GM21825 (cell line): ENCODE results near the gene CHST8.
"Not testable (repeated sequence)": the region's sequence is repeated elsewhere in the genome, so short reads cannot be mapped to it uniquely, and the experiment has no call there.

Experiments
- ATAC-seq: cut with Tn5 transposase; IDR thresholded peaks from one replicate; pipeline ENCODE4 v1.9.1; 2021; ENCODE audit warnings: mild to moderate bottlenecking, moderate library complexity; ENCODE audit not compliant: unreplicated experiment

The CHST8 gene

DNA sequence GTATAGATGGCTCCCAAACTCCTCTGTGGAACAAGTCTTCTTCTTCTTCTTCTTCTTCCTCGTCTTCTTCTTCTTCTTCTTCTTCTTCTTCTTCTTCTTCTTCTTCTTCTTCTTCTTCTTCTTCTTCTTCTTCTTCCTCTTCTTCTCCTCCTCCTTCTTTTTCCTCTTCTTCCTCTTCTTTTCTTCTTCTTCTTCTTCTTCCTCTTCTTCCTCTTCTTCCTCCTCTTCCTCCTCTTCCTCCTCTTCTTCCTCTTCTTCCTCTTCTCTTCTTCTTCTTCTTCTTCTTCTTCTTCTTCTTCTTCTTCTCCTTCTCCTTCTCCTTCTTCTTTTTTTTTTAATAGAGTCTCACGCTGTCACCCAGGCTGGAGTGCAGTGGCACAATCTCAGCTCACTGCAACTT is 3.4 kb upstream of the CHST8 start:
- not testable (repeated sequence) for ATAC-seq

DNA sequence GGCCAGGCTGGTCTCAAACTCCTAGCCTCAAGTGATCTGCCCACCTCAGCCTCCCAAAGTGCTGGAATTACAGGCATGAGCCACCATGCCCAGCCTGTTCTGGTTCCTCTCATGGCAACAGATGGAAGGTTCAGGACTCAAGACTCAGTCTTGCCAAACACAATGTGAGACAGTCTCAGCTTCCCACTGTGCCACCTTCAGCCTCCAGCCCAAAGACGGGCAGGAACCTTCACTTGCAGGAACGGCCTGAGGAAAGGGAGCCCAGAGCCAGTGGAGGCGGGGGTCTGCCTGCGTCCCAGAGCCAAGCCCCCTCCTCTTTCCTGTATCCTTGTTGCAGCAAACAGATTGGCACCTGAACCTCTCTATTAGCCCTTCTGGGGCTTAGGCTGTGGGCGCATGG is 2.9 kb upstream of the CHST8 start:
- ATAC-seq, result no peak

DNA sequence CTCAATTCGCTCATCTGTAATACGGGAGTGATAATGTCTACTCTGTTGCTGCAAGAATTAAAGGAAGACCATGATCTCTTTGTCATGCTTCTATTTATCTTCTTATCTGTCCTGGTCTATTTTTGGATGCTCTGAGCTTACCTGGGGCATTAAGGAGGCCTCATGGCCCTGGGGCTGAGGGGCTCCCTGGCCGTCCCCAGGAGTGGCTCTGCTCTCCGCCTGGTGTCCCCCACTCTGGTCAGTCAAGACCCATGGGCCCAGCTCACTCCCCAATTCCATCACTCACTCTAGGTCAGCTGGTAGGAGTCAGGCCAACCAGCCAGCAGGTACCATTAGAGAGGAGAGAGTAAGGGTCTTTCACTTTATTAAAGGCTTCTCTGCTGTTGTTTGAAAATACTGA is 1.1 kb upstream of the CHST8 start:
- no peak for ATAC-seq

DNA sequence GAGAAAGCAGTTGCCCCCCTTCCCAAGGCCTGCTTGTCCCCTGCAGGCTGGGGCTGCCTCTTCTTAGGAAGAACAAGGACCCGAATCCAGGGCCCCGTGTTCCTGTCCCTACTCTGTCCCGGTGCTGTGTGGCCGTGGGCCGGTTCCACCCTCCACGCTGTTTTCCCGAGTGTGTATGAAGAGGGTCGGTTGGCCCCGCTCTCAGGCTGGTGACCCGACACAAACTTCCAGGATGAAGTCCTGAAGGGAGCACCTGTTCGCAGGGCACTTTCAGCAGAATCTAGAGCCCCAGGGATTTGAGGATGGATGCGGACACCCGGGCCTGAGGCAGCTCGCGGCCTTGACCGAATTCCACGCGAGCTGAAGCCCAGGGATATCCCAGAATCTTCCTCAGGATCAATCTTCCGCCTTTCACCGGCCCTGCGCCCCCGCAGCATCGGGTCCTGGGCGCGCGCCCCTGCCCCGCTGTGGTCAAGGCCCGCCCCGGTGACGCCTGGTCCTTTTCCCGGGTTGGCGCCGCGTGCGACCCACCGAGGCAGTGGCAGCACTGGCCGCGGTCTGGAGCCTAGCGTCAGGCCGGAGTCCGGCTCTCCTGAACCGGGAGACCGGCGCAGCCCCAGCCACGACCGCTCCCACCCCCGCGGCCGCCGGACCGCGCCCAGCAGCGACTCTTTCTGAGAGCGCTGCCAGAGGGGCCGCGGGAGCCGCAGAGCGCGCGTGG is 528 bp upstream of the CHST8 start:
- no peak for ATAC-seq

DNA sequence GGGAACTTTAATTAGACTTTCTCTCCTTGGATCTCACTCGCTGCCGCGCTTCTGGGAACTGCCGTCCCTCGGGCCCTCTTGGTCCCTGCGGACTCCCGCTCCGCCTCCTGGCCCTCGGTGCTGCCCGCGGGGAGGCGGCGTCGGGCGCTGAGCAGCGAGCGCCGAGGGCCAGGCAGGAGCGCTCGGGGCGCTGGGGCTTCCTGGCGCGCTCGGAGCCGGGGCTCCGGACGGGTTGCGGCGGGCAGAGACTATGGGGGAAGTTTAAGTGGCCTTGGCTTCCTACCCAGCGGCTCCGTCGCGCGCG is 704 bp downstream of the CHST8 start:
- ATAC-seq, result no peak

DNA sequence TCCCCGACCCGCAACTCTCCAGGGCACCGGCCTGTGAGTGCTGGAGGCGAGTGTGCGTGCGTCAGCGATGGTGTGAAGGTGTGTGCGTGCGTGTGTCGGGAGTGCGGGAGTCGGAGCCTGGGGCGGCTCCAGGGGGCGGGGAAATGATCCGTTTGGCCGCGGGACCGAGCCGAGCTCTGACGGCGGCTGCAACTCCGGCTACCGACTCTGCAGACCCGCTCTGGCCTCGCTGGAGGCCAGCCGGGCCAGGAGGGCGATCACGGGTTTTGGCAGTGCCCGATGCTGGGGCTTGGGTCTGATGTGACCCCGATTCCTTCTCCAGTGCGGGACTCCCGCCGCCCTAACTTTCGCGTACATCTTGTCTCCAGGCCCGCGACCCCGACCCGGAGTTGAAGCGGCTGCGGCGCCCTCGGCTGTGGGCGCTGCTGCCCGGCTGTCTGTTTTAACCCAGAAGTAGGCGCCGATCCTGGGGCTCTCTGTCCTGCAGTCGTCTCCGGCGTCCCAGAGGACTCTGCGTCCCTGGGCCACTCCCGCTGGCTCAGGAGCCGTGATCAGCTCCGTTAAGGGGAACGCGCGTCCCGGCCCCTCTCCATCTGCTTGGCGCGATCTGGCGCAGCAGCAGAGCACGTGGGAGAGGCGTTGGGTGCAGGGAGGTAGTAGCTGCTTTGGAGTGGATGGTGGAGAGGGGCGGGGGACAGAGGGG is 1.2 kb downstream of the CHST8 start:
- ATAC-seq, result no peak

DNA sequence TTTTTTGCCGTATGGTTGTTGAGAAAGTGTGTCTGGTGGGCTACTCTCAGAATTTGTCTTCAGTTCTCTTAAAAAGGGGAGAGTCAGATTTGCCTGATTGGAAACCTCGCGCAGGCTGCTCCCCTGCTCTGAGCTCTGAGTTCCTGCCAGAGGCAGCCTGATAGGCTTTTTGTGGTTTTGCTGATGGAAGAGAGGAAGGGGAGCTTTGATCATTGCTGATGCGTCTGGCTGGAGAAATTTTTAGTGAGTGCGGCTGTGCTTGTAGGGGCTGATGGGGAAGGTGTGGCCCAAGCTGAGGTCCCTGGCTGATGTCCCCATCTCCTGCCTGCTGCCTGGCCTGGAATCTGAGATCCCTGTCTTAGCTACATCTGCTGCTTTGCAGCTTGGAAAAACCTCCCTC is 2.8 kb downstream of the CHST8 start:
- no peak for ATAC-seq

DNA sequence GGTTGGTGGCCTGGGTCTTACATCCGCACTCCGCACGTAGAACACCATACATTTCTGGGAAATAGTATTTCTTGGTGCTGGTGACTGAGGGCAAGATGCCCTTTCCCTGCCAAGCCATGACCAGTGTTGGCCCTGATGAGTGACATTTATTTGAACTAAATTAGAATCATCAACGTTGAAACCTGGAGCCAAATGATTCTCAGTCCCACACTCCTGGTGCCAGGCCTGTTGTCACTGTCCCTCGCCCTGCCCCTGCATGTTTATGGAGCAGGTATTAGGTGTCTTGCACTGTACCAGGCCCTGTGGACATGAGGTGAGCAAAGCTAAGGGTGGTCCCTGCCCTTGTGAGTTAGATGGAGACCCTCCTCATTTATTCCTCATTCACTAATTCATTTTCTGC is 5.8 kb downstream of the CHST8 start:
- ATAC-seq, result no peak

DNA sequence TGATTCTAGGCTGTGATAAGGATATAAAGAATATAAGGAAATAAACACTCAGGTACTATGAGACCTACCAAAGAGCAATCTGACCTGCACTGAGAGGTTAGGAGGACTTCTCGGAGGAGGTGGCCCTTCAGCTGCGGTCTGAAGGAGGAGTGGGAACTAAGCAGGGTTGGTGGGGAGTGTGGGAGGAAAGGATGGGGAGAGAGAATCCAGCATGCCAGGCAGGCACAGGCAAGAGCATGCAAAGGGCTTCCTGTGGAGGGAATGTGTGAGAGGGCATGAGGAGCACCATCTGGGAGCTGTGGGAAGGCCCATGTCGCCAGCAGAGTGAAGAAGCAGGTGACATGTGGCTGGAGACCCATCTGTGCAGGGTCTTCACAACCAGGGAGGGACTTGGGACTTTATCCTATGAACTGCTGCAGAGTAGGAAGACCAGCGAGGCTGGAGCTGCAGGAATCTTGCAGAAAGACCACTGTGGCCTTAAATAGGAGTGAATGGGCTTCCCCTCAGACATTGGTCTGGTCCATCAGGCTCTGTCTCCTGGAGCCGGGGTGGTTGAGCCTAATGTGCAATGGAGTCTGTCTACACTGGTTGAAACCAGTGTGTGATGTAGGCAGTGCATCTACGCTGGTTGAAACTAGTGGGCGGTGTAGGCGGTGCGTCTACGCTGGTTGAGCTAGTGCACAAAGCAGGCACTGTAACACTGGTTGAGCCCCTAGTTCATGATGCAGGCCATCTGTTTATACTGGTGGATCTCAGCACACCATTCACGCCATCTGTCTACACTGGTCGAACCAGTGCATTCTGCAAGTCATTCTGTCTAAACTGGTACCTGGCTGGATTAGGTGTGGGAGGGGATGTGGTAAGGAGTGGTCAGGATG is 6.4 kb downstream of the CHST8 start:
- ATAC-seq, result no peak

DNA sequence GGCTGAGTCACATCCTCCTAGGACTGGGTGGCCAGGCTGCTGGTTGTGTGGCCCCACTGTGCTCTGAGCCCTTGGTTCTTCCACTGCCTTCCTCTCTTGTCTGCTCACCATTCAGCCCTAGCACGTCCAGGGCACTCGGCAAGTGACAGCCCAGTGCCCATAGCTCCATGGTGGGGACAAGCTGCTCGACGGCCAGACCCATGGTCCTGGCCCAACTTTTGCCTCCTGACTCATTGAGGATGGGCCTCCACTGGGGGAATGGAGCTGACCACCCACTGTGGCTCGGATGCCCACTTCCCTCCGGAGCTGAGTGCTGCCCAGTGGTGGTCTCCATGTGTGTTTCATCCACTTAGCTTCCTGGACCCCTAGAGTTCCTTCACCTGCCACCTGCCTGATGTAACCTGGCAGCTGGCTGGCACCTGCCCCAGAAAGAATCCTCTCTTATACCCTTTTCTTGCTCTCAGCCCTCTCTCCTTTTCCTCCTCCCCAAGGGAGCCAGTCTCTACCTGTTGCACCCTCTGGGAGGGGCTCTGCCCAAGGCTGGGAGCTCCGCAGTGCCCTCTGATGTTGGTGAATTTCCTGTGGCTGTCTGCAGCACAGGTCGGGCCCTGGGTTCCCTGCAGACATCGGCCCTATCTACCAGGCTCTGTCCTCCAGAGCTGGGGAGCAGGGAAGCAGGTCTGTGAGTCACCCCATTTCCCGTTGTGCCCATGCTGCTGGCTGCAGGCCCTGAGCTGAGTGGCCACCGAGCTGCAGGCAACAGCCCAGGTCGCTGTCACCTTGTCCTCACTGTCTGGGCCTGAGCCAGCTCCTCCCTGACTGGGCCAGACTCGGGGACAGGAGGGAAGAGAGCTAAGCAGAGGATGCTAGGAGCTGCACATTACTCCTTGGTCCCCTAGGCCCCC is 7.4 kb downstream of the CHST8 start:
- ATAC-seq, result no peak

DNA sequence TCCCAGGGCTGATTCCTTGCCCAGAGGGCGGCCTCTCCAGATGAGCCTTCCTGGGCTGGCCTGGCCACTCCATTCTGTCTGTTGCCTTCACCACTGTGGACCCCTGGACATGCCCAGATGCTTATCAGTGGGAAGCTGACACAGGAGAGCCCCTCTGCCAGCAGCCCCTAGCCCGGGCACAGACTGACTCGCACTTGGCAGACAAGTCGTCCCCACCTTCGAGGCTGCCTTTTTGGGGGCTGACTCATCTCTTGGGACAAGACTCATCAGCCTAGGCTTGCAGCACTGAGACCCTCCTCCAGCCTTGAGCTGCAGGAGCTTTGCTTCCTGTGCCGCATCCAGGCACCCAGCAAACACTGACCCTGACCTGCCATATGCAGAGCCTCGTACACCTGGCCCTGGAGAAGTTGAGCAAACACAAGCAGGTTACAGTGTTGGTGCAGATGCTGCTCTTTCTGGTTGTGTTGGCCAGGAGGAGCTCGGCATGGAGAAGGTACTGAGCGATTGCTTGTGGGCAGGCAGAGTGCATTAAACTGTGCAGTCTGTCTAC is 8.1 kb downstream of the CHST8 start:
- no peak for ATAC-seq

DNA sequence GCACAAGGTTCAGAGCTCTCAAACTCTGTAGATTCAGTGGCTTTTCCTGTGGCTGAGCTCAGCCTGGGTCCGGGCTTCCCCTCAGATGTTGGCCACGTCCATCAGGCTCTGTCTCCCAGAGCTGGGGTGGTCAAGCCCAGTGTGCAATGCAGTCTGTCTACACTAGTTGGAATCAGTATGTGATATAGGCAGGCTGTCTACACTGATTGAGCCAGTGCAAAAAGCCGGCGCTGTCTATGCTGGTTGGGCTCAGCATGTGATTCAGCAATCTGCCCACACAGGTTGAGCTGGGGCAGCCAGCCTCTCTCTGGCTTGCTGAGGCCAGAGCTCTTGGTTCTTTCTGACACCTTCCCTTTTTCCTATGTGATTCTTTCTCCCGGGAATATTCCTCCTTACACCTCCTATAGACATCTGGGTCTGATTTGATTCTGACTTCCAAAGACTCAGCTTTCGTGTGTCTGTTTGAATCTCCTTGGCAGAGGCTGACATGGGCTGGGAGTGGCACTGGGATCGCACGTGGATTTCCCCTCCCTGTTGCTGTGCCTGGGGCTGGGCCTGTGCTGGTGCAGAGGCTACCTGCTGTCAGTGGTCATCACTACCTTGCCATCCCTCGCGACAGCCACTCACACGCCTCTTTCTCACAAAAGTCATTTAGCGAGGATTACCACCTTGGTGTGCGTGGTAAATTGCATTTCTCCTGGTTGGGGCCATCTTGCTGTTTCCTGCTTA is 9.3 kb downstream of the CHST8 start:
- ATAC-seq, result no peak

DNA sequence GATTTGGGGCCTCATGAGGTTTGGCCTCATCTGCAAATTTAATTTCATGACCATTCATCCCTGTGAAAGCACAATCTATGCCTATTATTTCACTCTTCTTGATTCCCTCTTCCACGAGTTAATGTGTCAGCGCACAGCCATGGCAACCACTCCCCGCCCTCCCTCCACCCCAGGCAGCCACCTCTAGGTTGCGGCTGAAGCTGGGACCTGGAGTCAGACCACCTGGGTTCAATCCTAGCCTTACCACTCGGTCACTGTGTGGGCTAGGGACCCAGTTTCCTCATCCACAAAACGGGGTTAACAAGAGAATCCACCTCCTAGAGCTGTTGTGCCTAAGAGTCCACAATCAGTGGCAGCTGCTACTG is 9.8 kb downstream of the CHST8 start:
- ATAC-seq, result no peak

DNA sequence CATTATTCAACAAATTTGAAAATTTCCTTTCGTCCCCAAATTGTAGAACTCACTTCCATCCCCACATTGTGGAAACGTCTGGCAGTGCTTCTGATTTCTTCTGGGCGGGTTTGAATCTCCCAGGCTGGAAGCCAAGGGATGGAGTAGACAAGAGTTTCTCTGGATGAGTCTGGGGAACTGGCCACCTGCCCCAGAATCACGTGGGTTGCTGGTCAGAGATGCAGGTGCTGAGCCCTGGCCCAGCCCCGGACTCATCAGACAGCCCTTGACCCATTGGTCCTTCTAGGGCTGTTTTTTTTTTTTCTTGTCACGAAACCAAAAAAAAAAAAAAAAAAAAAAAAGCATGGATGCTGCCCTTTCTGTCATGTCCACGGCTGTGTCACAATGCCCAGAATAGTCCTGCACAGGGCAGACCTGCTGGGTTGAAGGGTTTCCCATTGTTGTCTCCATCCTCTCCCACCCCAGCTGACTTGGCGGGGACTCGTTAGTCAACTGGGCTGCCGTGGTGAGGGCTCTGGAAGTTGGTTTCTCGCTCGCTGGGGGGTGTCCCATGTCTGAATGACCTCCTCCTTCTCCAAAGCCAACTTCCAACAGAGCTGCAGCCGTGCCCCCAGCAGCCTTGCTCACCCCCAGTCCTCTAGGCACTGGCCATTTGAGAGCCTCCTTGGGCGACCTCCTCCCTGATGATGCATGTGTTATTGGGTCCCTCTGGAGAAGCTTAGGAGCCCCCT is 12.8 kb downstream of the CHST8 start:
- no peak for ATAC-seq

DNA sequence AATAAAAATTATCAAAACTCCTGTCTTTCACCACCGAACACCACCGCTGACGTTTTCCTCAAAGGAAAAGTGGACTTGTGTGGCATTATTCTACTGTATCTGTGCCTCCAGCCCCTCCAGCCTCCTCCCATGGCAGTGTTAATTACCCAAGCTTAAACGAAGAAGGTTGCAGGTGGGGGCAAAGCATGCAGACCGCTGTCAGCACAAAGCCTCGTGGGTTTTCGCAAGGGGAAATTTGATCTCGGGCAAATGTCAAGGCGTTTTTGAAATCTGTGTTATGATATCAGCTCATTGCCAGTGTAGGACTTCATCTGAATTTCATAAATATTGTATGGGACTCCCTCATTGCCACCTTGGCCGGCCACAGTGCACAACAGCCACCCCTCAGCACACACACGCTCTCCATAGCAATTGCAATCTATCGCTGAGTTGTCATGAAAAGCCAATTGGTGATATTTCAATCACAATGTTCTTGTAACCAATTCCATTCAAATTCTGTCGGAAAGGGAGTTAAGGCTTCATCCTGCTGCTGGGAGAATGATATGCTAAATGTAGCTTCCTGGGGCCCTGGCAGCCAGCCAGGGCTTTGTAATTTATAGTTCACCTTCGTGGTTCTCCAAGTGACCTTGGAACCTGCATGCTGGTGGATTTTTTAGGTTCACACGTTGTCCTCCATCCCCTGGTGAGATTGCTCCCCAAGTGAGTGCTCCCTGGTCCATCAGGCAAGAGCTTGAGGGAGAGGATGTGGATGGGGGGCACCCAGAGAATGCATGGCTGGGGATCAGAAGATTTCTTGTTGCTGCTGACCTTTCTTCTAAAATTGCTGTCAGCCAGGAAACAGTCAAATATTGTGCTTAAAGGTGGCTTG is 16.6 kb downstream of the CHST8 start:
- no peak for ATAC-seq

DNA sequence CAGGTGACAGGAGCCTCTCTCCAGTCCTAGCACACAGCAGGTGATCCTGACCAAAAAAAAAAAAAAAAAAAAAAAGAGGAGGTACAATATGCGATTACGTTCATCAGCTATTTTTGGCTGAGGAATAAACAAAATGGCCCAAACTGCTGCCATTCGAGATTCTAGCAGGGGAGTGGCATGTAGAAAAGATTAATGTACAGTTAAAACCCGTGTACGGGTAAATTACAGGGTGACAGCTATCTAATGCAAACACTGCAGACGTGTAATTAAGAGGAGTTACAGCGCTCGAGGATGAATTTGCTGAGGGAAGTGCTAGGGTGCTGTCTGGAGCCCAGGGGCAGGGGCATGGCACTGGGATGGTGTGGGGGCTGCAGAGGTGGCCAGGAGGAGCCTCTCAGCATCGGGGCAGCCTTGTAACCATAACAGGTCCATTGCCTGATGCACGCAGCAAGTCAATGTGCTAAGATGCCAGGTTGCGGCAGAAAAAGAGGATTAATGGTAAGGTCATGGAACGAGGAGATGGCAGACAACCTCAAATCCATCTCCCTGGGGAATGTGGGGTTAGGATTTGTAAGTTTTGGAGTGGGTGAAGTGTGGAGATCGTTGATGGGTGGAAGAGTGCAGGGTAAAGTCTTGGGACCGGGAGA is 17.4 kb downstream of the CHST8 start:
- no peak for ATAC-seq

DNA sequence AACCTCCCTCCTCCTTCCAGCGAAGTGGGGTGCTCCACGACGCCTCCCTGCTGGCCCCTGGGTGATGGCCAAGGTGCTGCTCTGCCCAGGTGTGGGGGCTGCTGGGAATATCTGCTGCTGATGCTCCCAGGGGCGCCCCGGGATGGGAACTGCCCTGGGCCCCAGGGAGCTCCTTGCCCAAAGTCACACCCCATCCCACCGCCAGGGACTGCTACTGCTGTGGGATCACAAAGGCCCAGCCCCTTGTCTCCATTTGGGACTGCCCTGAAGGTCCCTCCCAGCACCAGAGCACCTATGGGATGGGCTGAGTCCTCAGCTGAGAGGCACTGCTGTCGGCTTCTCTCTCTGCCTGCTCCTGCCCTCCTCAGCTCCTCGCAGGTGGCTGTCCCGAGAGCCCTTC is 19.0 kb downstream of the CHST8 start:
- no peak for ATAC-seq

DNA sequence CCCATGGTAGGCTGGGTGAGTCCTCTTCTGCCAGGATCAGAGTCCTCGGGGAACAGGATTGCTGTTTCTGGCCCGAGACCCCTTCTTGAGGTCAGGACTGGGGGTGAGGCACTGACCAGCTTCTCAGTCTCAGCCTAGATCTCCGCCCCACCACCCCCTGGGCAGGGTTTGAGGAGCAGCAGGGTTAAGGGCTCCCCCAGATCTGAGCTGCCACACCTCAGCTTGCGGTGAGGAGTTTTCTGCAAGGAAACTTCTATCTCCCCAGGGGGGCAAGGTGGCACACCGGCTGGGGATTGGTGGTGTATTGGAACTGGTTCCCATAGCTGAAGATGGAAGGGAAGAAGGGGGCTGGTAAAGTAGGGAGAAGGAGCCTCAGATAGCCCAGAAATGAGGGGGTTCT is 19.5 kb downstream of the CHST8 start:
- no peak for ATAC-seq
